HTR-8/SVneo (cell line): ENCODE data around the gene SPTLC3.

Experiments used
- DNase-seq: peaks from one replicate; pipeline ENCODE4 v3.0.0; 2011; ENCODE audit warnings: low spot score, mixed read lengths; ENCODE audit not compliant: insufficient read length
- FAIRE-seq: peaks from 2 replicates; lab custom pipeline; 2011; peaks lifted over from hg19 to GRCh38; lab: Jason Lieb, UNC

Gene SPTLC3

GRCh38 chr20:13128173-13128572 is 119.4 kb downstream of the SPTLC3 start:
- FAIRE-seq = no peak
- DNase-seq = no peak

GRCh38 chr20:13130061-13130706 is 121.4 kb downstream of the SPTLC3 start:
- DNase-seq (no peak), FAIRE-seq (no peak)

GRCh38 chr20:13130707-13131103 is 121.9 kb downstream of the SPTLC3 start:
- FAIRE-seq (no peak), DNase-seq (no peak)

GRCh38 chr20:13131688-13132087 is 122.9 kb downstream of the SPTLC3 start:
- no peak for DNase-seq
- FAIRE-seq = no peak

- FAIRE-seq (no peak), DNase-seq (no peak)
These were observed 130.8 kb downstream of the SPTLC3 start for GRCh38 chr20:13139459-13140150.

GRCh38 chr20:13140201-13140600 is 131.4 kb downstream of the SPTLC3 start:
- DNase-seq = no peak

GRCh38 chr20:13140775-13141174 is 132.0 kb downstream of the SPTLC3 start:
- DNase-seq = no peak
- FAIRE-seq = no peak

More at GRCh38 chr20:13140201-13140600, 131.4 kb downstream of the SPTLC3 start:
- FAIRE-seq = no peak

GRCh38 chr20:13141546-13141945 is 132.8 kb downstream of the SPTLC3 start:
- DNase-seq = no peak
- no peak for FAIRE-seq

- FAIRE-seq (no peak), DNase-seq (no peak)
These were observed 133.4 kb downstream of the SPTLC3 start for GRCh38 chr20:13142143-13142542.

- FAIRE-seq = no peak
- no peak for DNase-seq
These were observed 138.5 kb downstream of the SPTLC3 start for GRCh38 chr20:13147071-13147963.

- no peak for DNase-seq
- FAIRE-seq = no peak
These were observed 139.2 kb downstream of the SPTLC3 start for GRCh38 chr20:13147971-13148370.

GRCh38 chr20:13148402-13148801 is 139.6 kb downstream of the SPTLC3 start:
- DNase-seq = no peak
- no peak for FAIRE-seq

GRCh38 chr20:13148961-13149360 is 140.2 kb downstream of the SPTLC3 start:
- no peak for FAIRE-seq
- DNase-seq = no peak

- FAIRE-seq (no peak), DNase-seq (no peak)
These were observed 140.8 kb downstream of the SPTLC3 start for GRCh38 chr20:13149371-13150105.

- no peak for DNase-seq
- no peak for FAIRE-seq
These were observed 149.6 kb downstream of the SPTLC3 start for GRCh38 chr20:13158369-13158768.

GRCh38 chr20:13159889-13160288 is 151.1 kb downstream of the SPTLC3 start:
- FAIRE-seq = no peak
- DNase-seq = no peak

GRCh38 chr20:13165203-13165602 is 156.4 kb downstream of the SPTLC3 start:
- FAIRE-seq (no peak), DNase-seq (no peak)

GRCh38 chr20:13166011-13166410 is 157.2 kb downstream of the SPTLC3 start:
- no peak for FAIRE-seq
- no peak for DNase-seq

- DNase-seq = no peak
- no peak for FAIRE-seq
These were observed 157.7 kb downstream of the SPTLC3 start for GRCh38 chr20:13166437-13166836.

- DNase-seq (no peak), FAIRE-seq (no peak)
These were observed 160.3 kb downstream of the SPTLC3 start for GRCh38 chr20:13169086-13169485.
